Muscle layer of duodenum (tissue), 2 donors: ENCODE measurements around the gene ERMAP.
"Not testable (repeated sequence)": the region's sequence is repeated elsewhere in the genome, so short reads cannot be mapped to it uniquely, and the experiment has no call there.

Source experiments
- H3K27ac ChIP-seq: one replicate; pipeline ENCODE4 v1.7.0; 2013; ENCODE audit warnings: mild to moderate bottlenecking, low read length
- H3K27me3 ChIP-seq: one replicate; pipeline ENCODE4 v1.7.0; 2013; ENCODE audit warnings: low read depth, mild to moderate bottlenecking, control low read depth, low read length
- H3K36me3 ChIP-seq, 2 donors: one replicate each; pipeline ENCODE4 v1.7.0; 2013; ENCODE audit warnings: low read length in 2 of 2, control low read depth in 1 of 2, mild to moderate bottlenecking in 1 of 2; ENCODE audit not compliant: insufficient read depth in 2 of 2, control insufficient read depth in 1 of 2
- H3K4me1 ChIP-seq, 2 donors: one replicate each; pipeline ENCODE4 v1.7.0; 2013; ENCODE audit warnings: low read length in 2 of 2, mild to moderate bottlenecking in 2 of 2, control low read depth in 1 of 2, moderate library complexity in 1 of 2; ENCODE audit not compliant: insufficient read depth in 2 of 2, control insufficient read depth in 1 of 2
- H3K4me3 ChIP-seq, 2 donors: one replicate each; pipeline ENCODE4 v1.7.0; 2013; ENCODE audit warnings: low read length in 2 of 2, low read depth in 1 of 2, mild to moderate bottlenecking in 1 of 2
- H3K9me3 ChIP-seq, 2 donors: one replicate each; pipeline ENCODE4 v1.7.0; 2013; ENCODE audit warnings: low read length in 2 of 2, control low read depth in 1 of 2, mild to moderate bottlenecking in 1 of 2; ENCODE audit not compliant: control insufficient read depth in 1 of 2
- donor health status: healthy.

ERMAP gene

GRCh38 chr1:42859366-42859765 is 42.4 kb downstream of the ERMAP start:
- not testable (repeated sequence) for H3K27ac ChIP-seq, H3K9me3 ChIP-seq

DNA sequence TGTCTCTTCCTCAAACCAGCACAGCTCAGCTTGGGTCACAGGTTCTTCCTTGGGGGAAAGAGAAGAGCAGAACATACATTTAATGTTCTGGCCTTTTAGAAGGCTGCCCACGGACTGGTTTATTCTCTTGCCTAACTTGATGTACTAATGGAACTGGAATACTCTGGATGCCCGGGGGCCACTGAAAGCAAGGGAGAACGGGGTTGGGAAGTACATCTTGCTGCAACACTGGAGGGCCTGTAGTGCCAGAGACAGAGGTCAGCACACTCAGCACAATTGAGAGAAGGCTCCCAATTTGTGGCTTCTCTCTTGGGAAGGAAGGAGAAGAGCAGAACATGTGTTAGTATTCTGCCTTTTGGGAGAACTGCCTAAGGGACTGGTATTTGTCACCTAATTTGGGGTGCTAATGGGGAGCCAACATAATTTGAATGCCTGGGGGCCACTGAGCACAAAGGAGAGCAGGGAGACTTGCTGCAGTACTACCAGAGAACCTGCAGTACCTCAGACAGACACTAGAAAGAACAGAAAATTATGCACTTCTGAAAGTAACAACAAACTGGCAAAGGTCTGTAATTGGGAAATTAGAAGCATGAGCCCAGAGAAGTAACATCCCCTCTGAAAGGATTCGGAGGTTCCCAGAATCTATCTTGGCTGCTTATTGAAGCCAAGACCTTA is 43.6 kb downstream of the ERMAP start:
- no peak overlapping the region for H3K27ac ChIP-seq
- no peak overlapping the region for H3K4me3 ChIP-seq
- H3K27me3 ChIP-seq: no peaks in the 10 kb centered on the region
- no peaks in the 10 kb centered on the region for H3K4me1 ChIP-seq
- no peaks in the 10 kb centered on the region for H3K36me3 ChIP-seq
- no peaks in the 10 kb centered on the region for H3K9me3 ChIP-seq

More at GRCh38 chr1:42859366-42859765, 42.4 kb downstream of the ERMAP start:
- not testable (repeated sequence) for H3K36me3 ChIP-seq, H3K4me1 ChIP-seq, H3K4me3 ChIP-seq, H3K27me3 ChIP-seq

DNA sequence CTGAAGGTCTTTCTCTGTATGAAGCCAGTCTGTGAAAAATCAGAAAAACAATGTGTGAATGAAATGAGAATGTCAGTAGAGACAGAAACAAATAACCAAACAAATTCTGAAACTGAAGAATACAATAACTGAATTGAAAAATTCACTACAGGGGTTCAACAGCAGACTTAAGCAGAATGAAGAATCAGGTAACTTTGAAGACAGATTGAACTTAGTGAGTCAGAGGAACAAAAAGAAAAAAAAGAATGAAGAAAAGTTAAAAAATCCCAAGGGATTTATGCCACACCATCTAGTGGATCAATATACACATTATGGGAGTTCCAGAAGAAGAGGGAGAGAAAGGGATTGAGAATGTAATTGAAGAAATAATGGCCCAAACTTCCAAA is 44.1 kb downstream of the ERMAP start:
- Histone ChIP-seq H3K9me3 (no peaks in the 10 kb centered on the region), H3K4me3 (no peak overlapping the region), H3K27ac (no peak overlapping the region)

DNA sequence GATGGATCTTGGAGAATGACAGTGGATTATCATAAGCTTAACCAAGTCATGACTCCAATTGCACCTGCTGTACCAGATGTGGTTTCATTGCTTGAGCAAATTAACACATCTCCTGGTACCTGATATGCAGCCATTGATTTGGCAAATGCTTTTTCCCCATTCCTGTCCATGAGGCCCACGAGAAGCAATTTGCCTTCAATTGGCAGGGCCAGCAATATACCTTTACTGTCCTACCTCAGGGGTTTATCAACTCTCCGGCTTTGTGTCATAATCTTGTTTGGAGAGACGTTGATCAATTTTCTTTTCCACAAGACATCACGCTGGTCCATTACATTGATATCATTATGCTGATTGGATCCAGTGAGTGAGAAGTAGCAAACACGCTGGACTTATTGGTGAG is 49.6 kb downstream of the ERMAP start:
- Histone ChIP-seq H3K4me1 (no peaks in the 10 kb centered on the region), H3K27me3 (no peaks in the 10 kb centered on the region), H3K9me3 (no peaks in the 10 kb centered on the region), H3K27ac (no peak overlapping the region), H3K36me3 (no peaks in the 10 kb centered on the region), H3K4me3 (no peak overlapping the region)

More for the DNA sequence above, 44.1 kb downstream of the ERMAP start:
- Histone ChIP-seq H3K36me3 (no peaks in the 10 kb centered on the region), H3K4me1 (no peaks in the 10 kb centered on the region), H3K27me3 (no peaks in the 10 kb centered on the region)

DNA sequence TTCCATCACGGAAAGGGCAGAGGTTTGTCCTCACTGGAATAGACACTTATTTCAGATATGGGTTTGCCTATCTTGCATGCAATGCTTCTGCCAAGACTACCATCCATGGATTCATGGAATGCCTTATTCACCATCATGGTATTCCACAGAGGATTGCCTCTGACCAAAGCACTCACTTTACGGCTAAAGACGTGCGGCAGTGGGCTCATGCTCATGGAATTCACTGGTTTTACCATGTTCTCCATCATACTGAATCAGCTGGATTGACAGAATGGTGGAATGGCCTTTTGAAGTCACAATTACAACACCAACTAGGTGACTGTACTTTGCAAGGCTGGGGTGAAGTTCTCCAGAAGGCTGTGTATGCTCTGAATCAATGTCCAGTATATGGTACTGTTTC is 51.5 kb downstream of the ERMAP start:
- H3K36me3 ChIP-seq, H3K4me3 ChIP-seq, H3K27ac ChIP-seq, H3K9me3 ChIP-seq, H3K27me3 ChIP-seq, H3K4me1 ChIP-seq: not testable (repeated sequence)

DNA sequence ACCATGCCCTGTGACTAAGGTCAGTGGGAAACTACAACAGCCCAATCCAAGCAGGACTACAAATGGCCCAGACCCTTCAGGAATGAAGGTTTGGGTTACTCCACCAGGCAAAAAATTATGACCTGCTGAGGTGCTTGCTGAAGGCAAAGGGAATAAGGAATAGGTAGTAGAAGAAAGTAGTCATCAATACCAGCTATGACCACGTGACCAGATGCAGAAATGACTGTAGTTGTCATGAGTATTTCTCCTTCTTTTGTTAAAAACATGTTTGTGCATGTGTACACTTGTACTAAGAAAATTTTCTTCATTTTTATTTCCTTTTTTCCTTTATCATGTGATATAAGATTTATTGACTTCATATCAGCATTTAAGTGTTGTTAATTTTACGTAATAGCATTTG is 52.3 kb downstream of the ERMAP start:
- not testable (repeated sequence) for H3K36me3 ChIP-seq, H3K27me3 ChIP-seq, H3K4me1 ChIP-seq, H3K9me3 ChIP-seq, H3K27ac ChIP-seq, H3K4me3 ChIP-seq

DNA sequence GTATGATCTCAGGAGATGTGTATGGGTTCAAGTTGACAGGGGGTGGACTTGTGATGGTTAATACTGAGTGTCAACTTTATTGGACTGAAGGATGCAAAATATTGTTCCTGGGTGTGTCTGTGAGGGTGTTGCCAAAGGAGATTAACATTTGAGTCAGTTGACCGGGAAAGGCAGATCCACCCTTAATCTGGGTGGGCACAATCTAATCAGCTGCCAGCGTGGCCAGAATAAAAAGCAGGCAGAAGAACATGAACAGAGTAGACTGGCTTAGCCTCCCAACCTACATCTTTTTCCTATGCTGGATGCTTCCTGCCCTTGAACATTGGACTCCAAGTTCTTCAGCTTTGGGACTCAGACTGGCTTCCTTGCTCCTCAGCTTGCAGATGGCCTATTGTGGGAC is 52.8 kb downstream of the ERMAP start:
- H3K27me3 ChIP-seq, H3K9me3 ChIP-seq, H3K4me3 ChIP-seq, H3K36me3 ChIP-seq, H3K4me1 ChIP-seq, H3K27ac ChIP-seq: not testable (repeated sequence)

DNA sequence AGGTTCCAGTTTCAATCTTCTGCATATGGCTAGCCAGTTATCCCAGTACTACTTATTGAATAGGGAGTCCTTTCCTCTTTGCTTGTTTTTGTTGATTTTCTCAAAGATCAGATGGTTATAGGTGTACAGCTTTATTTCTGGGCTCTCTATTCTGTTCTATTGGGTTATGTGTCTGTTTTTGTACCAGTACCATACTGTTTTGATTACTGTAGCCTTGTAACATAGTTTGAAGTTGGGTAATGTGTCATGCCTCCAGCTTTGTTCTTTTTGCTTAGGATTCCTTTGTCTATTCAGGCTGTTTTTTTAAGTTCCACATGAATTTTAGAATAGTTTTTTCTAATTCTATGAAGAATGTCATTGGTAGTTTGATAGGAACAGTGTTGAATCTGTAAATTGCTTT is 56.2 kb downstream of the ERMAP start:
- H3K36me3 ChIP-seq, H3K27me3 ChIP-seq, H3K27ac ChIP-seq, H3K4me3 ChIP-seq, H3K4me1 ChIP-seq, H3K9me3 ChIP-seq: not testable (repeated sequence)

- Histone ChIP-seq H3K4me3 (no peak overlapping the region), H3K4me1 (no peaks in the 10 kb centered on the region), H3K27ac (no peak overlapping the region), H3K27me3 (no peaks in the 10 kb centered on the region), H3K9me3 (no peaks in the 10 kb centered on the region), H3K36me3 (no peaks in the 10 kb centered on the region)
These were observed 56.7 kb downstream of the ERMAP start for GRCh38 chr1:42873670-42874069.

GRCh38 chr1:42876009-42876408 is 59.1 kb downstream of the ERMAP start:
- Histone ChIP-seq H3K4me1 (no peaks in the 10 kb centered on the region), H3K4me3 (no peak overlapping the region), H3K27me3 (no peaks in the 10 kb centered on the region), H3K36me3 (no peaks in the 10 kb centered on the region), H3K27ac (no peak overlapping the region), H3K9me3 (no peaks in the 10 kb centered on the region)

- Histone ChIP-seq H3K4me1 (no peaks in the 10 kb centered on the region), H3K27ac (no peak overlapping the region), H3K9me3 (no peaks in the 10 kb centered on the region), H3K27me3 (no peaks in the 10 kb centered on the region), H3K36me3 (no peaks in the 10 kb centered on the region), H3K4me3 (no peak overlapping the region)
These were observed 60.5 kb downstream of the ERMAP start for GRCh38 chr1:42877380-42877779.

DNA sequence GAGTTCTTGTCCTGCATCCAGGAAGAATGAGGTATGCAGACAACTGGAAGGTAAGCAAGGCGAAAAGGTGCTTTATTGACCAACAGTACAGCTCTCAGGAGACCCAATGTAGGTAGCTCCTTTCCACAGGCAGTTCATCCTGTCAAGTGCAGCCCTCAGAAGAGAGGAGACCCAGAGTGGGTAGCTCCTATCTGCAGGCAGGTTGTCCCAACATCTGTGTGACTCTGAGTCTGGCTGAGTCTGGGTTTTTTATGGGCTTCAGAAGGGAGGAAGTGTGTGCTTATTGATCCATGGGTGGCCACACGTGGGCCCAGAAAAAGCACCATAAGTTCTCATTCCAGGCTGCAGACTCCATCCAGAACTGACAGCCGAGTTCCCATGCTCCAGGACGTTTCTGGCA is 63.5 kb downstream of the ERMAP start:
- no peaks in the 10 kb centered on the region for H3K4me1 ChIP-seq
- no peaks in the 10 kb centered on the region for H3K36me3 ChIP-seq
- H3K4me3 ChIP-seq: no peak overlapping the region
- no peaks in the 10 kb centered on the region for H3K27me3 ChIP-seq
- H3K27ac ChIP-seq: no peak overlapping the region
- H3K9me3 ChIP-seq: no peaks in the 10 kb centered on the region
